ENCODE results near the gene BCL7A. TPM values are rescaled to one million over a fixed set of nuclear protein-coding genes. Genes with fewer than 3 reads are reported as not detected.

The BCL7A gene
- total RNA-seq, 1 donor from 2014 or later: 49.3 TPM

DNA sequence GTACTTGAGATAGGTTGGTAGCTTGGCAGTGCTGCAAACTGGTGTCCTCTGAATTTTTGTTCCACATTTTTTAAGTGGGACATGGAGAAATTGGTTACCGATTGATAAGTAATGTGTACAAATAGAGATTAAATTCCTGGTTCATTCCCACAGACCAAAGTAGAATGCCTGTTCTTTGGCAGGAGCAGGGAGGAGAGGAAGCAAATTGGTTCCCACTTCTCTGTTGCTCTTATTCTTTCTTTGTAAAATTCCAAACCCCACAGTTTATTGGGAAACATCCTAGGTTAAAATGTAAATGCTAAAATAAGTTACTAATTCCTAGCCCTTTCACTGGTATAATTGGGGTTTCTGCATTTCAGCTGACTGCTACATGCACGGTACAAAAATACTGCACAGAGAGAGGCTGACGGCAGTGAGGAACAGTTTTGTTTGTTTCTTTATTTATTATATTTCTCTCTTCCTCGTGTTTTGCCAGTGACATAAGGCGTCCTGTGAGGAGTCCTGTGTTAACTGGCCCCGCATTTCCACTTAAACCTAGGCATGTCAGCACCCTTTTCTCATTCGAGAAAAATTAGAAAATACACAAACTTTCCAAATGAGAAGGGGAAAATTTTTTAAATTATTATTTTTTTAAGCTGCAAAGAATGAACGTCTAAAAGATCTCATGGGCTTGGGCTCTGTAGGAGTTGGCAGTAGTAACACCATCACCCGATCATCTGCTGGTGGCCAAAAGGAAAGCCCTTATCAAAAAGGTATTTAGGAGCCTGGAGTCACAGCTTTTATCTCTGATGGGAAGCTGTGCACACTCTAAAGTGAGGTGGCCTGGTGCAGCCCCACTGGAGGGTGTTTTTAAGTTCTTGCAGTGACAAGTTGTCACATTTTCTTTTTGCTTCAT is 25.4 kb upstream of the BCL7A start:
- DNase-seq (ENCODE audit: low spot score, unreplicated experiment): no peak
- TF ChIP-seq CTCF (IDR thresholded peaks at IDR 0.05; ENCODE audit: unreplicated experiment): no peak
- peaks cover 14% of the 10 kb centered on the region for H3K4me1 Mint-ChIP-seq (ENCODE audit: low read depth)
- H3K36me3 Mint-ChIP-seq (ENCODE audit: insufficient read depth): no peaks in the 10 kb centered on the region
- H3K27me3 Mint-ChIP-seq: no peaks in the 10 kb centered on the region
- H3K4me3 Mint-ChIP-seq (ENCODE audit: low read depth): no peak overlapping the region
- no peaks in the 10 kb centered on the region for H3K9me3 Mint-ChIP-seq (ENCODE audit: low read depth)
- H3K27ac Mint-ChIP-seq: peak overlapping the region; percentile 63

DNA sequence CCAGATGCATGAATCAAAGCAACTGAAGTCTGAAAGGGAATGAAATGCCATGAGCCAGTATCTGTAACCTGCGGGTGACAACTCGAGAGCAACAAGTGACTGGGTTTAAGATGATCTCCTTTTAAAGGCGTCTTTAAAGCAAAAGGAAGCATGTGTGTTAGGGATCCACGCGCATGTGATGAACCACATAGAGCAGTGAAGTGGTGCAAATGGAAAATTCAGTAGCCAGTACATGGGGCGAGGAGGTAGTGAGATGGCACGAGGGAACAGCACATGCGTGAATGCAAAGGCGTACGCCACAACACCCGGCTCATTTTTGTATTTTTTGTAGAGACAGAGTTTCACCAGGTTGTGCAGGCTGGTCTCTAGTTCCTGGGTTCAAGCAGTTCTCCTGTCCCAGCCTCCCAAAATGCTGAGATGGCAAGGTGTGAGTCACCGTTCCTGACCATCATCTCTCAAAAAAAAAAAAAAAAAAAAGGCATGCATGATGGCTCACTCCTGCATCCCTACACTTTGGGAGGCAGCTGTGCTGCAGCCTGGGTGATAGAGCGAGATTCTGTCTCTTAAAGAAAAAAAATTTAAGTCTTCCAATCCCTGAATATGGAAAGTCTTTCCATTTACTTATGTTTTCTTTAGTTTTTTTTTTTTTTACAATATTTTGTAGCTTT is 24.6 kb upstream of the BCL7A start:
- Mint-ChIP-seq H3K27ac (no peak overlapping the region), H3K4me1 (ENCODE audit: low read depth) (peaks cover 14% of the 10 kb centered on the region), H3K27me3 (no peaks in the 10 kb centered on the region), H3K9me3 (ENCODE audit: low read depth) (no peaks in the 10 kb centered on the region), H3K36me3 (ENCODE audit: insufficient read depth) (no peaks in the 10 kb centered on the region), H3K4me3 (ENCODE audit: low read depth) (no peak overlapping the region)
- no peak for DNase-seq (ENCODE audit: low spot score, unreplicated experiment)
- no peak for TF ChIP-seq CTCF (IDR thresholded peaks at IDR 0.05; ENCODE audit: unreplicated experiment)

- H3K27ac Mint-ChIP-seq: no peak overlapping the region
- H3K4me1 Mint-ChIP-seq (ENCODE audit: low read depth): peaks cover 4% of the 10 kb centered on the region
- DNase-seq (ENCODE audit: low spot score, unreplicated experiment): no peak
- H3K27me3 Mint-ChIP-seq: peaks cover 4% of the 10 kb centered on the region
- TF ChIP-seq CTCF (IDR thresholded peaks at IDR 0.05; ENCODE audit: unreplicated experiment): no peak
- H3K9me3 Mint-ChIP-seq (ENCODE audit: low read depth): no peaks in the 10 kb centered on the region
- no peaks in the 10 kb centered on the region for H3K36me3 Mint-ChIP-seq (ENCODE audit: insufficient read depth)
- no peak overlapping the region for H3K4me3 Mint-ChIP-seq (ENCODE audit: low read depth)
Observed at GRCh38 chr12:122001466-122002209, 20.0 kb upstream of the BCL7A start.

DNA sequence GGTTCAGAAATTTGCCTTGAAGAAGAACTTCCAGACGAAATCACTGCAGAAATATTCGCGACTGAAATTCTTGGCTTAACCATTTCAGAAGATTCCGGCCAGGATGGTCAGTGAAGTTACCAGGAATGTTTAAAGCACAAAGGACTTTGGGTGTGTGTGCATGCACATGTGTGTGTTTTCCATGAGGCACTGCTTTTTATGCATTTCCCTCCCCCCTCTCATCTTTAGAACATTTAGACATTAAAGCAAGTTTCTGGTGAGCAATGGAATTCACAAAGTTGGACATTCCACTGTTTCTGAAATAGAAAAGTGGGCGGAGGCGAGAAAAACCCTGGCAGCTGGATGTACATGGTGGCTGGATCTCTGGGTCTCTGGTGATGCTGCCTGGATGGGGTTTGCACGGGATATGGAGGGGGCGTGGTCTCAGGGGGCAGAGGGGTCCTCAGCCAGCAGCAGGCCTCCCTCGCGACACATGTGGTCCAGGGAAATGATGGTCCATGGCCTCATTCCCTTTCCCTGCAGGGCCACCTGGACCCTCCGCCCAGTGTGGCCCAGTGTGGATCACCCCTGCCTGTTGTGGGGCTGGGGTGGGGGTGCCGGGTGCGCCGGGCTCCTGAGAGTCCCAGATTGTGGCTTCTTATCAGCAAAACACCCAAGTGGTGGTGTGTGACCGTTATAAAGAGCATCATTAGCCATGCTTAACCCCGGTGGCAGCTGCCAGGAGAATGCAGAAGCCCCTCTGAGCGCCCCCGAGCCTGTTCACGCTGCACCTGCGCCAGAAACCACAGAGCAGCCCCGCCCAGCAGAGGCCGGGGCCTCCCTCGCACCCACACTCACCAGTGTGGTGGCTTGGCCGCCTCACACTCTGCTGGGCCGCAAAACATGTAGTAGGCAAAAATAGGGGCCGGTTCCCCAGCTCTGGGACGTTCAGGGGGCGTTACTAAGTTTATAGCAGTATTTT is 17.8 kb upstream of the BCL7A start:
- Mint-ChIP-seq H3K36me3 (ENCODE audit: insufficient read depth) (no peaks in the 10 kb centered on the region), H3K9me3 (ENCODE audit: low read depth) (no peaks in the 10 kb centered on the region)
- no peak for DNase-seq (ENCODE audit: low spot score, unreplicated experiment)

More for the DNA sequence above, 17.8 kb upstream of the BCL7A start:
- Mint-ChIP-seq H3K4me3 (ENCODE audit: low read depth) (no peak overlapping the region), H3K4me1 (ENCODE audit: low read depth) (no peaks in the 10 kb centered on the region), H3K27me3 (peaks cover 4% of the 10 kb centered on the region), H3K27ac (no peak overlapping the region)
- no peak for TF ChIP-seq CTCF (IDR thresholded peaks at IDR 0.05; ENCODE audit: unreplicated experiment)

All from progenitor cell of endocrine pancreas (in vitro differentiated cells).